NCI-H2171 (cell line): ENCODE results near the gene TYW5.

ENCODE experiments used
- DNase-seq: peaks from one replicate; lab custom pipeline; 2025; lab: John Stamatoyannopoulos, UW

Gene TYW5

GRCh38 chr2:199973703-199974102 lies 18.4 kb upstream of the TYW5 start:
- peak; percentile 12 for DNase-seq

DNA sequence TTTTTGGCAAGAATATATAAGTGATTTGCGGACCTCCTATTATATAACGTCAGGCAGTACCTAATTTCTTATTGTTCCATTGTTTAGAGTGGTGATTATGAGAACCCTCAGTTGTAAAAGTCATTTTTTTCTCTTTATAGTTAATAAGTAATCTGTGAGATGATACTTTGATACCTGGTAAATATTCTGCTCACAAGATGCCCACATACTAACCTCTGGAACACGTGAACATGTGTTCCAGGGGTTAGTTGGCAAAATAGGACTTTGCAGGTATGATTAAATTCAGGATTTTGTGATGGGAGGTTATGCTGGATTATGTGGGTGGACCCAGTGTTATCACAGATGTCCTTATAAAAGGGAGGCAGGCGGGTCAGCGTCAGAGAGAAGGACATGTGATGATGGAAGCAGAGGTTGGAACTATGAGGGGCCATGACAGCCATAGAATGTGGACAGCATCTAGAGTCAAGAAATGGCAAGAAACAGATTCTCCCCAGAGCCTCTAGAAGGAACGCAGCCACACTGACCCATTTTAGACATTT lies 16.9 kb upstream of the TYW5 start:
- no peak for DNase-seq

GRCh38 chr2:199968126-199968525 lies 12.8 kb upstream of the TYW5 start:
- DNase-seq, result no peak

- DNase-seq, result no peak
Observed at GRCh38 chr2:199966976-199967375, 11.7 kb upstream of the TYW5 start.

DNA sequence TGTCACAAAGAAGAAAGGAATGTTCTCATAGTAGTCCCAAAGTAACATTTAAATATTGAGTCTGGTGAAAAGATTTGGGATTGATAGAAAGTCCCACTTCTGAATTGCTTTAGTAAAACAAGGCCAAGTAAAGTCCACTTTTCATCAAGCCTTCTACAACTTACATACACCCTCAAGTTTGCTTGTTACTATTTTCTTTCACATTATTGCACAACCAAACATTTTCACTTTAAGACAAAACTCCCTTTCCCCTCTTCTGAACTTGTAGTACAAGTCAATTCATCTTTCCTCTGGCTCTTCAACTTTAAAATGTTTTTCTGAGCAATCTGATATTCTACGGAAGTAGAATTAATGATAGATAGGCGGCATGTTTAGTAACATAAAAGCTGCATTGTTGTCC lies 11.1 kb upstream of the TYW5 start:
- DNase-seq, result no peak

DNA sequence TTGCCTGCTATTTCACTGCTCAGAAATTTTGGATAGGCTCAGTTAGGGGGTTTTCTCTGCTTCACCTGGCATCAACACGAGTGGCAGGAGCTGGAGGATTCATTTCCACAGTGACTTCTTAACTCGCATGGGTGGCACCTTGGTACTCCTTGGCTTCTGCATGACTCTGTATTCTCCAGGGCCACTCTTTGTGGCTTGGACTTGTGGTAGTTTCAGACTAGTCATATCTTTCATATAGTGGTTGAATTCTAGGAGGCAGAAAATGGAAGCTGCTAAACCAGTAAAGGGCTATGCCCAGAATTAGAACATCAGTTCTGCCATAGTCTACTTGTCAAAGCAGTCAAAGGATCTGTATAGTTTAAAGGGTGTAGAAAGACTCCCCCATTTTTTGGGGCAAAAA lies 6.9 kb upstream of the TYW5 start:
- DNase-seq, result no peak

GRCh38 chr2:199958014-199958413 lies 2.7 kb upstream of the TYW5 start:
- DNase-seq, result no peak

GRCh38 chr2:199956062-199956380 lies 730 bp upstream of the TYW5 start:
- no peak for DNase-seq

- DNase-seq, result peak; percentile 69
Observed at GRCh38 chr2:199955007-199955338, 318 bp downstream of the TYW5 start.

DNA sequence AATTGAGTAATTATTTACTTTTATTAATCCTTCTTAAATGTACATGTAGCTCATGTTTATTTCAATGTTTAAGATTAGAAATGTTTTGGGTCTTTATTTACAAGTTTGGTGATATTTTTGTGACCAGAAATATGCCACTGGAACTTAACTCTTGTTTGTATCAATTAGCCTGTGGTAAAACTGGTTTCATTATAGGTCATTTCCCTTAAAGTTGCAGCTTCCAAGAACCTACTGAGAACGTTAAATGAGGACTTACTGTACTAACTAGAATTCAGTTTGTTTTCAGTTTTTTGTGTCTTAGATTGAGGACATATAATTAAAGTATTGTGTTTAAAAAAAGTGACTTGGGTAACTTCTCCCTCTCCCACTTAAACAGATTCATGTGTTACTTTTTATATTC lies 4.3 kb downstream of the TYW5 start:
- DNase-seq, result no peak

- no peak for DNase-seq
Observed at GRCh38 chr2:199950396-199950795, 4.9 kb downstream of the TYW5 start.

DNA sequence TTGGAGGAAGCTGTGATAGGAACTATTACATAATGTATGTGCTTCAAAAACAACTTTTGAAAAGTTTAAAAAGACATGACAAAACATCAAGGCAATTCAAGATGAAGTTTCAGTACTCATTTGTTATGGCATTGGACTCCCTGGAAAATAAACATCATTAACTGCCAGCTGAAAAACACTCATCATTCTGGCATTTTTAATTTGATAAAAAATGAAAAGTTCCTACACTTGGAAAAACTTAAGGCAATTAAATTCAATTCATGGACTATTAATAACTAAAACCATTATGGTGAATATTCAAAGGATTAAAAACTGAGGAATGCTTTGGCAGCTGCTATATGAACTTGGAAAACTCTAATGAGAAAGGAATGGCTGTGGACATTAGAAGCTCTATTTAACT lies 8.5 kb downstream of the TYW5 start:
- no peak for DNase-seq

DNA sequence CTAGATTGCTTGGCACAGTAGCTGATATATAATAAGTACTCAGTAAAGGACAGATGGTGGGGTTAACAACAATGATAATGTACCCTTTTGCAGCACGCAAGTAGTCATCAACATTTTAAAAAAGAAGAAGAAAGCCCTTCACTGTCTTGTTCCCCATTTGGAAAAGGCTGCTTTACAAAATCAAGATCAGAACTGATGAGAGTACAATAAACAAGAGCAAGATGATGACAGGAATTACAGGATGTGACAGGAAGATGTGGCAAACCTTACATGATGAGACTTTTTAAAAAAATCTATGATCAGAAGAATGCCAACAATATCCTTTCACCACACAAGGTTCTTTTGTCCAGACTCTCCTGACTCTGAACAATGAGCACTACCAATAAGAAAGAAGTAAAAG lies 9.1 kb downstream of the TYW5 start:
- DNase-seq, result no peak

- no peak for DNase-seq
Observed at GRCh38 chr2:199943373-199943772, 11.9 kb downstream of the TYW5 start.

DNA sequence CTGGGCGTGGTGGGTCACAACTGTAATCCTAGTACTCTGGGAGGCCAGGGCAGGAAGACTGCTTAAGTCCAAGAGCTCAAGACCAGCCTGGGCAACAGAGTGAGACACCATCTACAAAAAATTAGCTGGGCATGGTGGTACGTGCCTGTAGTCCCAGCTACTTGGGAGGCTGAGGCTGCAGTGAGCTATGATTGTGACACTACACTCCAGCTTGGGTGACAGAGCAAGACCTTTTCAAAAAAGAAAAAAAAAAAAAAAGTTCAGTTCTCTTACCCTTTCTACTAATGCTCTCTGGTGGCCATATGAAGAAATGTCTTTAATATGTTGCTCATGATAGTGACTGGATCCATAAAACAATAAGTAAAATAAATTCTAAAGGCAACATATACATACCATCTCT lies 14.9 kb downstream of the TYW5 start:
- peak; percentile 10 for DNase-seq

DNA sequence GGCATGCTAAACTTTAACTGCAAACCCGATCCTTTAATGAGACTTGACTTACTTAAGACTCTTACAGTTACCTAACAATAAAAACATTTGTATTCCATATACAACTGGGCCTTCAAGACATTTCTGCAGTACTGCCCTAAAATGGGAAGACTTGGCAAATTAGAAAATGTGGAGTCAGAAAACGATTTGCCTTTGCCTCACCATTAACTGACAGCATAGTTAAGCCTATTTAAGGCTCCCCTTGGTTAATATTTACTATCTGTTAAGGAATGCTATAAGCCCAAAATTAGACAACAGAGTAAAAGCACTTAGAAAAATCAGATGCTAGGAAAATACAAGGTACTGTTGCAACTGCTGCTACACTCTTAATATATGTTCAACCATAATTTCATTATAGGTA lies 18.7 kb downstream of the TYW5 start:
- DNase-seq, result no peak

DNA sequence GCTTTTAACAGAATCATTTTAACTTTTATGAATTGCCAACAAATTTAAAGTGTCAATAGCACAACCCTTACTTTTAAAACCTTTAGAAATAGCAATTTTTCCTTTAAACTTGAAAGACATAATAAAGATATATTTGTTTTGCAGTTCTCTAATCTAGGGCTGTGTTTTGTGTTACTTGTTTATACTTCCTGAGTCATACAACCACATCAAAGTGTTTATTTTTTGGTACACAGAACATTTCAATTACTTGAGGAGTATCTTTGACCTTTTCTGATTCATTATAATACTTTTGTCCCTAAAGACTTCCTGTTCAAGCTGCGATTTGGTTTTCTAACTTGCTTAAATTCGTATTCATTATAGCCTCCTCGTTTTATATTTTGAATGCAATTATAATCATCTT lies 21.8 kb downstream of the TYW5 start:
- no peak for DNase-seq

DNA sequence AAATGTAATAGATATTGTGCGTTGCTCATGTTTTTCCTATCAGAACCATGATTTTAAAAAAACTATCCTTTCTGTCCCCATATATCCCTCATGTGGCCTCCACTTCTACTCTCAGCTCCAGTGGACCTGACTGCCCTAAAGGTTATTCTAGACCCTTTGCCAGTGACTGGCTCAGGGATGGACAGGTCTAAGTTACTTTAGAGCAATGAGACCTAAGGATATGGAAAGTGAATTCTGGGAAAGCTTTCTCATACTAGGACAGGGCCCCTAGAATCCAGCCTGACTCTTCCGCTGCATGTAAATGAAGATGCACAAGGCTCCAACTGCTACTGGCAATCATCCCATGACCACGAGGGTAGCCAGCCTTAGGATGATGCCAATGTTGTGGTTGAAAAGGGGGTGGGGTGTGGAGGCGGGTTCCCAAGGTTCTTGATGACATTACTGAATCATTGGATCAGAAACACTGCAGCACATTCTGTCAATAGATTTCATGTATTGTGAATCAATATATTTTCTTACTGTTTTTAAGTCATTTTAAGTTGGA lies 22.9 kb downstream of the TYW5 start:
- no peak for DNase-seq

- no peak for DNase-seq
Observed at GRCh38 chr2:199929262-199929661, 26.0 kb downstream of the TYW5 start.

- DNase-seq, result no peak
Observed at GRCh38 chr2:199928626-199929025, 26.7 kb downstream of the TYW5 start.

GRCh38 chr2:199928226-199928625 lies 27.1 kb downstream of the TYW5 start:
- DNase-seq, result no peak

DNA sequence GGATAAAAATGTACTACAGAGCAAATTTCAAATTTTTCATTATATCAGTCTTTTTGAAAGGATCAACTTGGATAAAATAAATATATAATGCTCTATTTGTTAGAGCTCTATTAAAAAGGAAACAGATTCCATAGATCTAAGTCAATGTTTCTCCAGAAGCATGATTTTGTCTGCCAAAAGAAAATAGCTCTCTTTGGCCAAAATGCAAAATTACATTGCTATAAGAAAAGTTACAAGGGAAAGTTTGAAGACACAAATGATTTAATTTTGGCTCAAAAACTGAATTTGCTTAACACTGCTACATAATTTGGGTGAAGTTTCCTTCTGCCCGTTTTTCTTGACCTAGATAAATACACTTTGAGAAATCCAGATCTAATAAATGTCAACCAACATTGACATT lies 28.5 kb downstream of the TYW5 start:
- no peak for DNase-seq

GRCh38 chr2:199923924-199924323 lies 31.4 kb downstream of the TYW5 start:
- DNase-seq, result no peak

DNA sequence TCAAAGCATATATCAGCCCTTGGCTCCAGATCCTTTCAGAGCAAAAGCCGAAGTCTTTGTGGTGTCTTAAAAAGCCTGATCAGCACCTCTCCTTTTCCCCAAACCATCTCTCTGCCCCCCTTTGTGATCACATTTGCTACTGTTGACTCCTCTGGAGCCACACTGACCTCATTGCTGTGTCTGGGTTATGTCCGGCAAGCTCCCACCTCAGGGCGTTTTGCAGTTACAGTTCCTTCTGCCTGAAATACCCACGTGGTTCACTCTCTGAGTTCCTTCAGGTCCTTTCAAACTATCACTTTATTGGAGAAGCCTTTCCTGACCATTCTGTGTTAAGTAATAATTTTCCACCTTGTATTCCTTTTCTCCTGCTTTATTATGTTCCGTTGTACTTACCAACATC lies 32.4 kb downstream of the TYW5 start:
- no peak for DNase-seq

GRCh38 chr2:199916980-199917379 lies 38.3 kb downstream of the TYW5 start:
- DNase-seq, result no peak
